T-helper 22 cell (primary cell): Measurements from ENCODE around the gene EVC.
"Not testable (repeated sequence)": the region's sequence is repeated elsewhere in the genome, so short reads cannot be mapped to it uniquely, and the experiment has no call there.

ENCODE experiments used
- DNase-seq: peaks from one replicate; pipeline ENCODE4 v3.0.0-alpha.2; 2020; ENCODE audit warnings: low read depth

EVC gene

DNA sequence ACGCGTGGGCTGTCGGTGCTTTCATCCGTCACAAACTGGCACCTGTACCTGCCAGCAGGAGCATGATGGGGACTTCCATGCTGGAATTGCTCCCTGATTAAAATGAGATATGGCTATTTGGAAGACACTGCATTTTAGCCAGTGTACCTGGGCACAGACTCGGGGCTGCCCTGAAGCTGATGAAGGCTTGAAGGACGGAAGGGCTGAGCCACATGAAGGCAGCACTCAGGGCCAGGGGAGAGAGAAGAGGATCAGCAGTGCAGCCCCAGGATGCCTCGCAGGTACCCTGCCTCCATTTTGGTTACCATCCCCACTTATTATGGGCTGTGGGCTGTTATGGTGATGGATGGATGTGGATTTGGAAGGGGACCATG lies 102.9 kb downstream of the EVC start:
- DNase-seq, result no peak

DNA sequence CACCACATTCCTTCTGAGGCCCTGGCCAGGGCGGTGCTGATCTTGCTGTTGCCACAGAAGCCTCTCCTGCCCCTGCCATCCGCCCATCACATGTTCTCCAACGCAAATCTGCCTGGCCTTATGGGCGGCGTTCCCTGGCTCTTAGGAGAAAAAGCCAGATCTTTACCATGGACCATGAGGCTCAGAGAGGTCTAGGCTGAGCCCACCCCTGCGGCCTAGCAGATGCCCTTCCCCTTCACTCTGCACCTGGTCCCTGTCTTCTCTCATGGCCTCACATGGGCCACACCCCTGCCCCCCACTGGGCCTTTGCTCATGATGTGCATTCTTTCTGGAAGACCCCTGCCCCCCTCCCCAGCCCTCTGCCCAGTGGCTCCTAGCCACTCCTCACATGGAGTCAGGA lies 103.4 kb downstream of the EVC start:
- DNase-seq, result no peak

DNA sequence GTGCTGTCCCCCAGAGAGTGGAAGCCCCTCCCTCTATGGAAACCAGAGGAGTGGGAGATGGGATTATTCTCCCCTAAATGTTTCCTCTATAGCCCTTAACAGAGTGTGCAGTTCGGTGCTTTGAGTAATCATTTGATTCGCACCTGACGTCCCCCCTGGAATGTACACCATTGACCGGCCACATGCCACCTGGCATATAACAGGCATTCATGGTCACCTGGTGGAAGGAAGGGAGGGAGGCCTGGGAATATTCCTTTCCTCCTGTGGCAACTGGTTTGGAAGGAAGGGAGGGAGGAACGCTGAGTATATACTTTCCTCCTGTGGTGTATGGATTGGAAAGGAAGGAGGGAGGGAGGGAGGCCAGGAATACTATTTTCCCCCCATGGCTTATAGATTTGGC lies 104.6 kb downstream of the EVC start:
- DNase-seq, result no peak

DNA sequence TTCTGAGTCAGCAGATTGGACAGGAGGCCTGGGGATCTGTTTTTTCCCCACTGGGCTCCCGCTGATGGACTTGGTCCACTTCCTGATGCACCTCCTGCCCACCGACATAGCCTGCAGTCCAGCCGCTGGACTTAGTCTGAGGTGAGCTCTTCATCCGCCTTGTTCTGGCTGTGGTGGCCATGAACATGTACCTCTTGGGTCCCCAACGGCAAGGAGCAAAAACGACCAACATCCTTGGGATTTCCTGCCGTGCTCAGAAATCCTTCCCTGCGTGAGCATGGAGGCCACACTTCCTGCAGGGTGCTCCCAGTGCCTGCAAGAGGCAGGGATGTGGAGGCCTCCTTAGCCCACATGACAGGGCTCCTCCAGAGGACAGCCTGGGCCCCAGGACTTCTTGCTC lies 105.1 kb downstream of the EVC start:
- DNase-seq, result no peak

DNA sequence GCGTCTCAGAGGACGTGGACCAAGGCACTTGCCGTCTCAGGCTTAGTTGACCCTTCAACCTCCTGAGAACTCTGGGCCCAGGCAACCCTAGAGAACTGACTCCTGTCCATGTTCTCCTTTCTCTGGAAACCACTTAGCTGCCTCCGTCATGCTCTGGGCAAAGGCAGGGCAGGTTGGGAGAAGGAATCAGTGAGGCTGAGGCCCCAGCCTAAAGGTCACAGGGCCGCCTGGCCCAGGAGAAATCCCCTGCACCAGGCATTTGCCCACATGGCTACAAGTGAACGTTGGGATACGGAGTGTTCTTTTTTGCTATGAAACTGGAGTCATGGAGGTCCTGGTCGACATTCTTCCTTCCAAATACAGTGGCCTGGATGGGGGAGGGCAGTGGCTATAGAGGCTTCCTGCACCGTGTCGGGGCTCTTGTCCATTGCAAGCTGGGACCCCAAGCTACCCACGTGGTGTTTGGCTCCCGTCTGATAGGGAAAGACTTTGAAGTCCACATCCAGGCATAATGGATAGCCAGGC lies 105.9 kb downstream of the EVC start:
- no peak for DNase-seq

DNA sequence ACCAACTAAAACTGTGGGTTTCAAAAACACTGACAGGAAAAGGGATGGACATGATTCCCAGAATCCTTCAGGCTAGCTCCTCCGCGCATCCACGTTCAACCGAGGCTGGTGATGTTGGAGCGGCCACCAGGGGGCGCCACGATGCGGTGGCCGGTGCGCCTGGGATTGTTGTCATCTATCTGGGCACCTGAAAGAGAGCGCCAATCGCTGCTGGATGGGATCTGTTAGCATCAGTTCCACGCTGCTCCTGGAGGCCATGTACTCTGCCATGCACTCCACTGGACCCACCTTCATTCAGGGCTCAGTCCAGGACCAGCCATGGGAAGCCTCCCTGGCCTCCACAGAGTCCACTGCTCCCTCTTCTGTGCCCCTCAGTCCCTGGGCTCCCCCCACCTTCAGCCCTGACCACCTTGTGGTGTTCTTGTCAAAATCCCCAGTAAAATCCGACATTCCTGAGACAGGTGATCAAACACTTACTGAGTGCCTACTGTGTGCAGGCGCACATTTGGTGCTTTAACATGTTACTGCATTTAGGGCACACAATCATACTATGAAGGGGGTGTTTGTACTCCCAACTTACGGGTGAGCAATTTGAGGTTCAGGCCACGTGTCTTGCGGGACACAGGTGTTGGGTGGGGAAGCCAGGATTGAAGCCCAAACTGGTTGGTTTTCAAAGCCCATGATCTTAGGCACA lies 110.8 kb downstream of the EVC start:
- no peak for DNase-seq

DNA sequence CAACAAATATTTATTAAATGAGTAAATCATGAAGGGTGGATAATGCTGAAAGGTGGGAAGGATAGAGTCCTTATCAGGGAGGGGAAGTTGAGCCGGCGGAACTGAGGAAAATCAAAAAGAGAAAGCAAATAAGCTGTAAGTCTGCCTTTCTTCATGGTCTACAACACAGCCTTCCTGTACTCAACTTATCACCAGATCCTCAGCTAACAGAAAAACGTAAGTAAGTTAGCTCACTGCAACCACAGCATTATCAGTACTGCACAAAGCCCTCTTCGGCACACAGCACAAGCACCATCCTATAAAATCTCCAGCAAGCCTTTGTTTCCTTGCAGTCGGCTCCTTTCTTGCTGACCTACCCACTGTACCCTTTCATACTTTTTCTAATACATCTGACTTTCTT lies 111.6 kb downstream of the EVC start:
- DNase-seq, result no peak

DNA sequence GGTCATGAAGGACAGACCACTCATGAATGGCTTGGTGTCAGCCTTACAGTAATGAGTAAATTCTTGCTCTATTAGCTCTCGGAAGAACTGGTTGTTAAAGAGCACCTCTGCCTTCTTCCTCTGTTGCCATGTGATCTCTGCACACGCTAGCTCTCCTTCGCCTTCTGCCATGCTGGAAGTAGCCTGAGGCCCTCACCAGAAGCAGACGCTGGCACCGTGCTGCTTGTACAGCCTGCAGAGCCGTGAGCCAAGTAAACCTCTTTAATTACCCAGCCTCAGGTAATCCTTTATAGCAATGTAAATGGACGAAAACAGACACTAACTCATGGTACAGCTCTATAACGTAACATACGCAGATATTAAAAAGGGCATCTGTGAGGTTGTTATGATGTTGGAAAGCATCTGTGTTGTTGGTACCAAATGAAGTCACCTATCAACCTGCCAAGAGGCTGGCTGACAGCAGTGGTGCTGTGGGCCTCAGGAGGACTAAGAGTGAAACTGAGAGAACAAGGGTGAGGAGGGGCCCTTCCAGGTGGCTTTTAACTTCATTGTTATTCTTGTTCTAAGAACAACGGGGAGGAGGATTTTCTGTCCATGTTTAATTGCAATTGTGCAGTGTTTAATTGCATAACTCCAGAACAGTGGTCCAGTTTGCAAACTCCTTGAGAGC lies 112.7 kb downstream of the EVC start:
- no peak for DNase-seq

DNA sequence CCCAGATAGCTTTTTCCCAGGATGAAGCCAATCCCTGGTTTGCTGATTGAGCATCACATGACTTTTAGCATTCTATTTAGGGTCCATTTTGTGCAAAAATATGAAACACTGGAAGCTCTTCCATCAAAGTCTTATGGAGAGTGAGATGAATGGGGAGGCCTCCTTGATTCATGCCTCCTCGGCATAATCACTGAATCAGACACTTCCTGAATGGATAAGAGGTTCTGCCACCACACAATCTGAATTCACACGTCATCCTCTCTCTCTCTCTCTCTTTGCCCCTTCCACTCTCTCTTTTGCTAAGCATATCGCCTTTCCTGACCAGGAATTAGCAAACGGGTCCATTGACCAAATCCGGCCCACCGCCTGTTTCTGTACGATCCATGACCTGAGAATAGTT lies 113.2 kb downstream of the EVC start:
- no peak for DNase-seq

DNA sequence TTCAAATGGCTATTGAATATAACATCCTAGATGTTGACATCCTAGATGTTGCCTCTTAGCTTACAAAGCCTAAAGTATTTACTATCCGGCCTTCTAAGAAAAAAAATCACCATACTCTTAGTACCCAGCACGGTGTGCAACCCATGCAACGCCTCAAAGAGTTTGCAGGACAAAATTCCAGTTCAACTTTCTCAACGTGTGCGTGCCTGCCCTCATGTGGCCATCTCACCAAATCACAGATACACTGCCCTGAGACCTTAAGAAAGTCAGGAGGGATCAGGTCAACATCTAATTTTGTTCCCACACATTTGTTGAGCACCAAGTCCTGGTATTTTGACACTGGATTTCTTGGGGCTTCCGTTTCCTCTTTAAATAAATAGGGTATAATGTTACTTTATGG lies 113.6 kb downstream of the EVC start:
- DNase-seq, result no peak

DNA sequence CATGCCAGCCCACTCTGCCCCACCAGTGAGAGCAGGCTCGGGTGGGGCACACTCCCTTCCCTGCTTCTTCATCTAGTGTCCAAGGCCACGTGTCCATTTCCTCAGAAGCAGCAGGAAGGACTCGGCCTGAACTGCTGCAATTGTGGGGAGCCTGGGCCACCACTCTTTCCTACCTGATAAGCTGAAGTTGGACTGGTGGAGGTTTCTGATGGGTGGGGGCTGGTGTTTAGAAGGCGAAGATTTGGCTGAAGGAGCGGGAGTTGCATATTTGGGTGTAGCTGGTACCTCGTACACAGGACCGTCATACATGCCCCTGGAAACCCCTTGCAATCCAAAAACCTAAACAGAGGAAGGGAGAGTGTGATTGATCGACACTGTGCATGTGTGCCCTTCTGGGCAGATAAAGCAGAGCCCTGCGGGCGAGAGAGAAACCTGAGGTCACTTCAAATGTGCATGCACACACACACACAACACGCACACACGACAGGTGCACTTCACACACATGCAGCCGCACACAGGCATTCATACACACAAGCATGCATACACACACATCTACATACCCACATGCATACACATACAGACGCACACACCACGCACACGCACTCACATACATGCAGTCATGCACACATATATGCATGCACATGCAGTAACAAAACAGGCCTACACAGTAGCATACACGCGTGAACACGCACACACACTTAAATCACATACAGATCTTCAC lies 114.5 kb downstream of the EVC start:
- DNase-seq, result no peak

DNA sequence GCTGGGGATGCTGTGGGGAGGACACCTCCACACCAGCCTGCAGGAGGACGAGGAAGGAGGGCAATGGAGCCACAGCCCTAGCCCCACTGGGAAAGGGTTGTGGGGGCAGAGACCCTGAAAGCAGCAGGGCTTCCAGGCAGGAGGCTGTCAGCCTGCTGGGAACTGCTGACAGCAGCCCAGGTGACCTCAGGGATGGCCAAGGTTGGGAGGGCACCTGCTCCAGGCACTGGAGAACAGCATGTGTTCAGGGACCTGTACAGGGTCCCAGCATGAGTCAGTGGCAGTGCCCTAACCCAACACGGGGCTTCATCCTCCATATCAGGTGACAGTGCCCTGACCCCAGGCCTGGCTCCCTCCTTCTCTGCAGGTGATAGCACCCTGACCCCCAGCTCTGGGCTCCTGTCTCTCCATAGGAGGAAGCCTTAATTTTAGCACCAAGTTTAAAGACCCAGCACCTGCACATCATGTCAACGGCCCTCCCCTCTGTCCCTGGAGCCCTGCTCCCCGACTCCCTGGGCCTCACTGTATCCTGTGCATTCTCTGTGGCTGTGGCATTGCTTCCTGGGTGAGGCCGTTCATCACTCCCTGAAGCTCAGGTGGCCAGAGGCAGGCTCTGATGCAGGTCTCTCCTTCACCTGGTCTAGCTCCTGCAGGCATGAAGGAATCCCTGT lies 115.6 kb downstream of the EVC start:
- DNase-seq, result no peak

DNA sequence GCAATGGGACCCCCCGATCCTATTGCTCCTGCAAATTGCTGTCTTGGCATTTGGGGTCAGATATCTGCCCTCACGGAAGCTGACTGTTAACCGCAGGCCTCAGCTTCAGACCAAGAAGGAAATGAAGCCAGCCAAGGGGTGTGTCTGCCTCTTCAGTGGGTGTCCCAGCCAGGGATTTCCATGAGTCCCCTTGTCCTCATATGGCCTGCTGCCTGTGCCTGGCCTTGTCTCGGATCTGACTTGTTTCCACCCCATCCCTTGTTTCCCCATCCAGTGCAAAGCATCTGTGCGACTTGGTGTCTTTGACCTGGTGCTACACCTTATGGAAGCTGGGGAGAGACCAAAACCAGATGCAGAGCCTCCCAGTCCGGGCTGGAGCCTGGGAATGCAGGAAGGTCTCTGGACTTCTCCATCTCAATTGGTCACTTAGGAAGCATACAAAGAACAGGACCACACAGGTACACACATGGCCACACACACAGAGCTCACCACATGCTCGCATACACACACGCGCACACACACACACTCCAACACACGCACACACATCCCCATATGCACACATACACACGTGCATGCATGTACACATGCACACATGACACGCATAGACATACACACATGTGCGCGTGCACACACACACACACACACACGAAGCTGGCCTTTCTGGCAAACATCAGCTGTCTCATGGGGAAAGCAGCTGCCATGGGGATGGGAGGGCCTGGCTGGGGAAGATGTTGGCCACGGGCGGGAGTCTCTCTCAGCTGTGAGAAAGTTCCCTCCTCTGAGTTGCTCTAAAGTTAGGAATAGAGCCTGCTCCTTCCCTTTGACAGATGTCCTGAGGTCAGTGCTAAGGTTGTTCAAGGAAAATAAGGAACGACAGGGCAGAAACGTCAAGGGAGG lies 116.4 kb downstream of the EVC start:
- DNase-seq, result no peak

DNA sequence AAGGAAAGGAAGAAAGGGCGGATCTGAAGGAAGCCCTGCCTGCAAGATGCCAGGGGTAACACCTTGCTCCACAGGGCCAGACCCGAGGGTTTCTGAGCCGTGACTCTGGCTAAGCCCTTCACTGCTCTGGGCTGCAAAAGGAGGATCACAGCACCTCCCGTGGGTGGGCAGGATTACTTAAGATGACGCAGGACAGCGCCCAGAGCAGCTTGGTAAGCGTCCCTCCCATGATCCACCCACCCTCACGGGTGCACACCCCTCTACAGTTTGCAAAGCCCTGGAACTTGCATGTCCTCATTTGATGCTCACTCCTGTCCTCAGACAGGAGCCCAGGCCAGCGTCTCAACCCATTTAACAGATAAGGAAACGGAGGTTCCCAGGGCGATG lies 117.0 kb downstream of the EVC start:
- no peak for DNase-seq

DNA sequence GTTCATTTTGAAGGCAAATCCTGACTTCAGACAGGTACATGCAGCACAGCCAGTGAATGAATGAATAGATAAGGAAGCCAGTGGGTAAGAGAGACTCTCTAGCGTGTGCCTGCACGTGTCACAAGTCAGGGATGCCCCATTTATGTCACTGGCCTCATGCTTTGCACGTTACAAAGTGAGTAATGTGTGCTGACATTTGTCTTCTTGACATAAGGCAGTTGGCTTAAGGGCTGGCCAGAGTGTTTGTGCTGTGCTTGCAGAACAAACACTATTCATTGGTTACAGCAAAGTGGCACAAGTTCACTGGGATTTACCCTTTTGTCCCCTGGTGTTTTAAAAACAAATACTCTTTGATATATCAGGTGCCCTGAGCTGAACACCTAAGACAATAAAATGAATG lies 125.9 kb downstream of the EVC start:
- DNase-seq, result no peak

DNA sequence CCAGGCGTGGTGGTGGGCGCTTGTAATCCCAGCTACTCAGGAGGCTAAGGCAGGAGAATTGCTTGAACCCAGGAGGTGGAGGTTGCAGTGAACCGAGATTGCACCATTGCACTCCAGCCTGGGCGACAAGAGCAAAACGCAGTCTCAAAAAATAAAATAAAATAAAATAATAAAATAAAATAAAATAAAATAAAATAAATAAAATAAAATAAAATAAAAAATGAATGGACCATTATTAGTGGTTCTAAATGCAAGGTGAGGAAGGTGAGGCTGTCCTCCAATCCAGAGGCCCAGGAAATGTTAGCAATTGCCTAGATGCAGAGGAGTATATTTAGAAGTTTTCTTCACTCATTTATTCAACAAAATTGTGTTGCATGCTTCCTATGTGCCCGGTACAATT lies 126.5 kb downstream of the EVC start:
- not testable (repeated sequence) for DNase-seq

DNA sequence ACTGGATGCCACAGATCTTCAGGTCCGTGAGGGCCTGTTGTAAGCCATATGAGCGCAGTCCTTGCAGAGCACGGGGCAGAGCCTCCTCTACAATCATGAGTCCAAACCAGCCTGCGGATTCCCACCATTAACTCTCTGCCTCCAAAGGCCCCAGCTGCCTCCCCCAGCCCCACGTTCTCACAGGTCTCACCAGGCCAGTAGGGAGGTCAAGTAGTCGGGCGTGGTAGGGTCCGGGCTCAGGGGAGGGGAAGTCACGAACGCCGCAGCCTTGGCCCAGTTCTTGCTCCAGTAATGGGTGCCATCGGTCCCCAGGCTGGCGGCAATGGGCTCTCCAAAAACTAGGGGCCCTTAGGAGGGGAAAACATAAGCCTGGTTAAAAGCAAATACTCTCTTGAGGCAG lies 128.3 kb downstream of the EVC start:
- DNase-seq, result no peak

DNA sequence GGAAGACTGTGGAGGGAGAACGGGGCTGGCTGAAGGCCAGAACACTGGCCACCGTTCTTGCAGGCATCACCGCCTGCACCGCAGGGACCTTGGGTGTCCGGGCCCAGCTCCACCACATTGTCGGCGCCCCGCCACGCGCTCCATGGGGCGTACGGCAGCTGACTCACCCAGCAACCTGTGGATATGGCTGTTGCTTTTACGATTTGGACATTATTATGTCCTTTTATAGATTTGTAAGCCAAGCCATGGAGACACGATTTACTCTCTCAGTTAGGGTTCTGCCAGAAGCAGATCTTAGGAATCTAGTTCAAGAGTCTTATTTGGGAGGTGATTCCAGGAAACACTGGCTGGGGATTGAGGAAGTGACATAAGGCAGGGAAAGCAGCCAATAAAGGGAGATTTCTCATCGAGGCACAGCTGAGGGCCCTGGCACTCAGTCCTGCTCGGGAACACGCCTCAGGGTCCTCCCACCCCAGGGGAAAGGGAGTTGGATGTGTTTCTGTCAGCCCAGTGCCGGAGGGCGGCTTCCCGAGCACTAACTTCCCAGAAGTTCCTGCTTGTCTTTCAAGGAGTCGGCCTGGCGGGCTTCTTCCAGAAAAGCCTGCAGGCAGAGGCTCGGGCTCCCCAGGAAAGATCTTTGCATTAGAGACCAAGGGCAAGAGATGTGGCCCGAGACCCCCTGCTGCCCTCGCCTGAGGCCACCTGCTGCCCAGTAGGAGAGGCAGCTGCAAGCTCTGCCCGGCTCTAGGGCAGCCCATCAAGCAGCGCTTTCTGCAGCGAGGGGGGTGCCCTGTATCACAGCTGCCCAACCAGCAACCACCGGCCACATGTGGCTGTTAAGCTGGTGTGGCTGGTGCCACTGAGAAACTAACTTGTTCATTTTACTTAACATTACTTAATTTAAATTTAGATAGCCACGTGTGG lies 129.0 kb downstream of the EVC start:
- no peak for DNase-seq

DNA sequence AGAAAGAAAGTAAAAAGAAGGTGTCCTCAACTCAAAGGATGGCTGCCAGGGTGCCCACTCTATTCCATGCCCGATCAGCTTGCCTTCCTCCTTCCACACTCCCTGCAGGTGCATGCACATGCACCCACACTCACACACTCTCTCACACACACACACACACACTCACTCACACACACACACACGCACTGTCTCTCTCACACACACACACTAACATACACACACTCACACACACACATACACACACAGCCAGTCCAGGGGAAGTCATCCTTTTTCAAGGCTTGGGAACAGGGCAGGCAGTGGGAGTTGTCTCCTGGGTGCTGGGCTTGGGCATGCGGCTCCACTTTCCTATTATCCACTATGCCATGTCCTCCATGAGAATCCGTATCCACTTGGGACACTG lies 131.5 kb downstream of the EVC start:
- DNase-seq, result no peak
